GM23248 (cell line): Measurements from ENCODE around the gene SRPK3. TPM values are rescaled to one million over a fixed set of nuclear protein-coding genes. Genes with fewer than 3 reads are reported as not detected.

Experiments used
- DNase-seq: peaks from one replicate; pipeline ENCODE4 v3.0.0-alpha.2; 2015
- H2AFZ ChIP-seq: fragments of 200-600 bp; sonication (generic); 2 replicates; pipeline ENCODE4 v1.6.1; 2016; ENCODE audit warnings: antibody characterized with exemption
- H3F3A ChIP-seq: fragments of 200-600 bp; sonication (generic); 2 replicates; pipeline ENCODE4 v1.6.1; 2016; ENCODE audit warnings: mild to moderate bottlenecking, antibody characterized with exemption, mixed run types; ENCODE audit not compliant: insufficient read depth
- H3K27ac ChIP-seq: fragments of 200-600 bp; sonication (generic); 2 replicates; pipeline ENCODE4 v1.5.1; 2016; ENCODE audit warnings: mild to moderate bottlenecking
- H3K27me3 ChIP-seq: fragments of 200-600 bp; sonication (generic); replicated peaks from 2 replicates; pipeline ENCODE4 v1.6.1; 2016; ENCODE audit warnings: mild to moderate bottlenecking; ENCODE audit not compliant: insufficient read depth
- H3K36me3 ChIP-seq: fragments of 200-600 bp; sonication (generic); 2 replicates; pipeline ENCODE4 v1.6.1; 2016; ENCODE audit warnings: low read depth, mild to moderate bottlenecking
- H3K4me1 ChIP-seq: fragments of 200-600 bp; sonication (generic); 2 replicates; pipeline ENCODE4 v1.6.1; 2016; ENCODE audit warnings: mild to moderate bottlenecking; ENCODE audit not compliant: insufficient read depth
- H3K4me2 ChIP-seq: fragments of 200-600 bp; sonication (generic); one replicate; pipeline ENCODE4 v1.6.1; 2016; ENCODE audit warnings: mild to moderate bottlenecking; ENCODE audit not compliant: unreplicated experiment
- H3K4me3 ChIP-seq: fragments of 200-600 bp; sonication (generic); 2 replicates; pipeline ENCODE4 v1.5.1; 2016; ENCODE audit warnings: mild to moderate bottlenecking
- H3K79me2 ChIP-seq: fragments of 200-600 bp; sonication (generic); 2 replicates; pipeline ENCODE4 v1.6.1; 2016; ENCODE audit warnings: mild to moderate bottlenecking; ENCODE audit not compliant: insufficient read depth
- H3K9ac ChIP-seq: fragments of 200-600 bp; sonication (generic); 2 replicates; pipeline ENCODE4 v1.6.1; 2016; ENCODE audit warnings: mild to moderate bottlenecking
- H3K9me2 ChIP-seq: fragments of 200-600 bp; sonication (generic); 2 replicates; pipeline ENCODE4 v1.6.1; 2016; ENCODE audit warnings: mixed run types, mild to moderate bottlenecking, moderate library complexity; ENCODE audit not compliant: insufficient read depth
- H3K9me3 ChIP-seq: fragments of 200-600 bp; sonication (generic); one replicate; pipeline ENCODE4 v1.6.1; 2017; ENCODE audit warnings: low read depth
- H4K20me1 ChIP-seq: fragments of 200-600 bp; sonication (generic); 2 replicates; pipeline ENCODE4 v1.6.0; 2016; ENCODE audit not compliant: insufficient read depth
- EZH2 ChIP-seq: fragments of 200-600 bp; sonication (generic); IDR thresholded peaks from 2 replicates; pipeline ENCODE4 v1.6.1; 2018; ENCODE audit warnings: antibody characterized with exemption, mild to moderate bottlenecking; ENCODE audit not compliant: insufficient read depth, poor library complexity, severe bottlenecking
- EZH2phosphoT487 ChIP-seq: fragments of 200-600 bp; sonication (generic); IDR thresholded peaks from 2 replicates; pipeline ENCODE4 v1.6.1; 2018; ENCODE audit warnings: antibody characterized with exemption, moderate library complexity, mild to moderate bottlenecking, low read depth; ENCODE audit not compliant: insufficient read depth
- WGBS, 2 experiments: methylation state at CpG; one replicate each; pipeline ENCODE4 v1.1.6; 2015 to 2017; ENCODE audit warnings: low lambda C conversion rate in 2 of 2, low coverage in 1 of 2; ENCODE audit errors: missing lambda C conversion rate in 2 of 2; 5-methylcytosine and 5-hydroxymethylcytosine counted together
- in situ Hi-C: fragments of 300-500 bp; cut with MboI; formaldehyde crosslinking; loops from 2 replicates; pipeline ENCODE4 v1.15.0; 2020
- polyA plus RNA-seq: library from polyadenylated mRNA; unstranded; fragments of >200 nt; fragmentation: Nextera tagmentation; extraction: Ambion mirVana; gene quantifications from 2 replicates; pipeline ENCODE4 v1.2.1, GENCODE V29; 2016
- total RNA-seq: library from RNA; depleted of rRNA; stranded (reverse); fragments of >200 nt; shearing (Covaris generic); gene quantifications from 2 replicates; pipeline ENCODE4 v1.2.3, GENCODE V29; 2014; rRNA removed

The SRPK3 gene
- 0.86 TPM in 1 of 2 replicates, not detected in the other for total RNA-seq
- polyA plus RNA-seq = 0.53 and 1.1 TPM in 2 replicates

GRCh38 chrX:153780678-153781427 lies at the start of gene SRPK3:
SRPK3 (plus strand) TSS chrX:153781041; CDS start chrX:153781087, 46 bp downstream.
- no peak within 1 kb of the TSS for H2AFZ ChIP-seq
- H3K79me2 ChIP-seq = no peaks in the 10 kb centered on the region
- no peak within 1 kb of the TSS for H3K4me3 ChIP-seq
- no peaks in the 10 kb centered on the region for H3F3A ChIP-seq
- H3K9me3 ChIP-seq = no peaks in the 10 kb centered on the region
- H4K20me1 ChIP-seq = no peaks in the 10 kb centered on the region
- in situ Hi-C loops = no loop called here
- H3K36me3 ChIP-seq = no peaks in the 10 kb centered on the region
- H3K9me2 ChIP-seq = no peaks in the 10 kb centered on the region
- no peaks in the 10 kb centered on the region for H3K27me3 ChIP-seq
- TF ChIP-seq EZH2 (no peak), EZH2phosphoT487 (no peak)
- 0 out of 2 replicates have a peak within 1 kb of the TSS, but pooled peaks have one; percentile 3 for H3K9ac ChIP-seq
- no peaks in the 10 kb centered on the region for H3K4me1 ChIP-seq
- H3K4me2 ChIP-seq = no peak within 1 kb of the TSS
- no peak within 1 kb of the TSS for H3K27ac ChIP-seq
- 14 to 24% methylated on average over 15 to 17 of the region's 52 CpGs for WGBS, 2 experiments
- DNase-seq = peak; percentile 60

GRCh38 chrX:153731117-153731844 lies 49.6 kb upstream of the SRPK3 start:
- 98% methylated on average over 6 of the region's 6 CpGs for whole genome bisulfite sequencing, 2 experiments

GRCh38 chrX:153731845-153732215 lies 49.0 kb upstream of the SRPK3 start:
- H3K36me3 ChIP-seq = no peaks in the 10 kb centered on the region
- DNase-seq = no peak
- no peaks in the 10 kb centered on the region for H3F3A ChIP-seq
- no peaks in the 10 kb centered on the region for H4K20me1 ChIP-seq
- peaks cover 7% of the 10 kb centered on the region; the same call in 1 of the 2 replicates for H3K79me2 ChIP-seq
- WGBS, 2 experiments = 100% methylated on average over 3 of the region's 3 CpGs
- H3K4me3 ChIP-seq = no peak overlapping the region
- H3K9me3 ChIP-seq = no peaks in the 10 kb centered on the region
- no peaks in the 10 kb centered on the region for H3K9me2 ChIP-seq
- TF ChIP-seq EZH2phosphoT487 = no peak
- no peak for TF ChIP-seq EZH2
- no peak overlapping the region for H3K27ac ChIP-seq
- no peak overlapping the region for H2AFZ ChIP-seq
- H3K9ac ChIP-seq = no peak overlapping the region
- 0 out of 2 replicates have a peak, but pooled peaks cover 7% of the 10 kb centered on the region for H3K4me1 ChIP-seq
- in situ Hi-C loops = no loop called here
- no peaks in the 10 kb centered on the region for H3K27me3 ChIP-seq
- H3K4me2 ChIP-seq = no peak overlapping the region

More at GRCh38 chrX:153731117-153731844, 49.6 kb upstream of the SRPK3 start:
- Histone ChIP-seq H3K9me2 (no peaks in the 10 kb centered on the region), H3K27ac (no peak overlapping the region), H3K4me1 (0 out of 2 replicates have a peak, but pooled peaks cover 8% of the 10 kb centered on the region), H3K36me3 (no peaks in the 10 kb centered on the region), H4K20me1 (no peaks in the 10 kb centered on the region), H3K4me3 (no peak overlapping the region), H3K4me2 (no peak overlapping the region), H3K9me3 (no peaks in the 10 kb centered on the region), H3F3A (no peaks in the 10 kb centered on the region), H2AFZ (no peak overlapping the region), H3K79me2 (peaks cover 7% of the 10 kb centered on the region; the same call in 1 of the 2 replicates), H3K27me3 (no peaks in the 10 kb centered on the region), H3K9ac (no peak overlapping the region)
- peak; percentile 35 for DNase-seq
- in situ Hi-C loops = no loop called here
- TF ChIP-seq EZH2phosphoT487 (no peak), EZH2 (no peak)

GRCh38 chrX:153732401-153732800 lies 48.4 kb upstream of the SRPK3 start:
- no peak for TF ChIP-seq EZH2
- TF ChIP-seq EZH2phosphoT487 = no peak
- Histone ChIP-seq H3K79me2 (peaks cover 7% of the 10 kb centered on the region; the same call in 1 of the 2 replicates), H3K9me3 (no peaks in the 10 kb centered on the region), H3F3A (no peaks in the 10 kb centered on the region), H3K4me1 (0 out of 2 replicates have a peak, but pooled peaks cover under 1% of the 10 kb centered on the region), H3K27me3 (no peaks in the 10 kb centered on the region), H3K36me3 (no peaks in the 10 kb centered on the region), H3K9me2 (no peaks in the 10 kb centered on the region), H4K20me1 (no peaks in the 10 kb centered on the region), H3K4me2 (no peak overlapping the region), H3K9ac (no peak overlapping the region), H3K4me3 (no peak overlapping the region), H3K27ac (no peak overlapping the region), H2AFZ (no peak overlapping the region)
- WGBS, 2 experiments = 84 to 88% methylated on average over 10 to 11 of the region's 14 CpGs
- DNase-seq = peak; percentile 38
- in situ Hi-C loops = no loop called here
